Measurements from ENCODE around the gene DEAF1.

- TF ChIP-seq CHCHD3 (CRISPR knock-in tag; IDR thresholded peaks at IDR 0.05) = no peak
- TF ChIP-seq MAFK (conservative IDR thresholded peaks at IDR 0.05 in 1 of 2, IDR thresholded peaks at IDR 0.05 in 1 of 2; ENCODE audit: low read length in 2 of 2) = no peak
- no peak for TF ChIP-seq HMGXB4 (CRISPR knock-in tag; IDR thresholded peaks at IDR 0.05; ENCODE audit: borderline replicate concordance in 1 of 2, low read depth in 1 of 2)
- no peak for TF ChIP-seq ZNF451 (CRISPR knock-in tag; IDR thresholded peaks at IDR 0.05)
- no peak for TF ChIP-seq HNRNPLL (IDR thresholded peaks at IDR 0.05; ENCODE audit: low read depth, low read length, poor library complexity, severe bottlenecking)
- no peak for TF ChIP-seq HMG20A (CRISPR knock-in tag; IDR thresholded peaks at IDR 0.05; ENCODE audit: borderline replicate concordance)
- no peak for TF ChIP-seq TBL1XR1 (IDR thresholded peaks at IDR 0.05; ENCODE audit: borderline replicate concordance, low read length, partially characterized antibody)
- no peak for TF ChIP-seq POLR2A (IDR thresholded peaks at IDR 0.05; ENCODE audit: insufficient read depth in 1 of 2, low read depth in 2 of 2, low read length in 2 of 2)
- TF ChIP-seq BRF2 (CRISPR knock-in tag; IDR thresholded peaks at IDR 0.05) = no peak
- no peak for TF ChIP-seq HCFC1 (IDR thresholded peaks at IDR 0.05; ENCODE audit: low read depth, low read length)
Measured at GRCh38 chr11:615504-616319, 79.3 kb downstream of the DEAF1 start, which contains the start of gene IRF7.
